HEK293T (cell line): ENCODE results near the gene ADAMTS13.

Experiments
- CTCF ChIA-PET: fragments of 350-600 bp; formaldehyde crosslinking; extraction: SDS; loops from one replicate; lab custom pipeline; 2021; ENCODE audit warnings: antibody characterized with exemption, inconsistent platforms; lab: Yijun Ruan, JAX
- POLR2A ChIA-PET: fragments of 350-600 bp; formaldehyde crosslinking; extraction: SDS; loops from one replicate; lab custom pipeline; 2020; ENCODE audit warnings: antibody characterized with exemption, inconsistent platforms; lab: Yijun Ruan, JAX
- DNase-seq: peaks from one replicate; pipeline ENCODE4 v3.0.0; 2012; ENCODE audit warnings: mixed read lengths; ENCODE audit errors: extremely low spot score
- ARNT ChIP-seq: fragments of 450-650 bp; IDR thresholded peaks from 2 replicates; pipeline ENCODE4 v1.6.1; 2017; ENCODE audit warnings: mild to moderate bottlenecking
- BHLHE40 ChIP-seq: fragments of 450-650 bp; IDR thresholded peaks from 2 replicates; pipeline ENCODE4 v1.6.1; 2016; ENCODE audit warnings: mild to moderate bottlenecking, moderate library complexity, borderline replicate concordance
- CTBP1 ChIP-seq: fragments of 450-650 bp; IDR thresholded peaks from 2 replicates; pipeline ENCODE4 v1.6.1; 2016; ENCODE audit warnings: borderline replicate concordance
- ELF4 ChIP-seq: fragments of 450-650 bp; IDR thresholded peaks from 2 replicates; pipeline ENCODE4 v1.6.1; 2017; ENCODE audit warnings: antibody characterized with exemption
- FOXA1 ChIP-seq: fragments of 450-650 bp; IDR thresholded peaks from 2 replicates; pipeline ENCODE4 v1.6.1; 2016; ENCODE audit warnings: mild to moderate bottlenecking
- FOXK2 ChIP-seq: fragments of 450-650 bp; IDR thresholded peaks from 2 replicates; pipeline ENCODE4 v1.6.1; 2016; ENCODE audit warnings: mild to moderate bottlenecking
- FOXM1 ChIP-seq: fragments of 450-650 bp; IDR thresholded peaks from 2 replicates; pipeline ENCODE4 v1.6.1; 2017; ENCODE audit warnings: mild to moderate bottlenecking, borderline replicate concordance
- HDGF ChIP-seq: fragments of 450-650 bp; IDR thresholded peaks from 2 replicates; pipeline ENCODE4 v1.6.1; 2017; ENCODE audit warnings: antibody characterized with exemption, borderline replicate concordance
- L3MBTL2 ChIP-seq: fragments of 450-650 bp; conservative IDR thresholded peaks from 2 replicates; pipeline ENCODE4 v1.6.1; 2016; ENCODE audit warnings: mild to moderate bottlenecking
- LEF1 ChIP-seq: fragments of 450-650 bp; IDR thresholded peaks from 2 replicates; pipeline ENCODE4 v1.6.1; 2017; ENCODE audit warnings: mild to moderate bottlenecking, borderline replicate concordance
- NFRKB ChIP-seq: fragments of 450-650 bp; IDR thresholded peaks from 2 replicates; pipeline ENCODE4 v1.6.1; 2016; ENCODE audit warnings: mild to moderate bottlenecking, moderate library complexity
- PKNOX1 ChIP-seq: fragments of 450-650 bp; IDR thresholded peaks from 2 replicates; pipeline ENCODE4 v1.6.1; 2016
- SP1 ChIP-seq: fragments of 450-650 bp; IDR thresholded peaks from 2 replicates; pipeline ENCODE4 v1.6.1; 2017
- SUZ12 ChIP-seq: fragments of 450-650 bp; IDR thresholded peaks from 2 replicates; pipeline ENCODE4 v1.6.1; 2016; ENCODE audit warnings: mild to moderate bottlenecking
- TARDBP ChIP-seq: fragments of 450-650 bp; IDR thresholded peaks from 2 replicates; pipeline ENCODE4 v1.6.1; 2016
- ZNF384 ChIP-seq: fragments of 450-650 bp; IDR thresholded peaks from 2 replicates; pipeline ENCODE4 v1.6.1; 2016

ADAMTS13 gene

GRCh38 chr9:133377721-133378216 is 44.4 kb upstream of the ADAMTS13 start:
- ChIA-PET CTCF (interaction anchor here (0.5 to 0.6 kb wide), 2 partner anchors 48 to 79 kb away, joined by 3 to 4 read pairs; no protein-coding TSS in a partner anchor), POLR2A (interaction anchor here (0.7 to 3.1 kb wide), 5 partner anchors 9 to 32 kb away, joined by 3 to 13 read pairs (median 4); partner anchors contain the start of genes MED22 and RPL7A)
- DNase-seq, result no peak
- TF ChIP-seq CTBP1 (no peak), FOXM1 (no peak), BHLHE40 (no peak), PKNOX1 (no peak), ELF4 (no peak), L3MBTL2 (no peak), FOXK2 (no peak), ARNT (no peak), TARDBP (no peak), HDGF (no peak), FOXA1 (no peak), LEF1 (no peak), SUZ12 (no peak), NFRKB (no peak), SP1 (no peak), ZNF384 (no peak)

GRCh38 chr9:133378408-133378962 is 43.7 kb upstream of the ADAMTS13 start:
- DNase-seq, result no peak
- no peak for TF ChIP-seq ARNT
- TF ChIP-seq TARDBP, result no peak
- TF ChIP-seq ZNF384, result no peak
- TF ChIP-seq PKNOX1, result no peak
- TF ChIP-seq HDGF, result no peak
- no peak for TF ChIP-seq SUZ12
- no peak for TF ChIP-seq FOXA1
- TF ChIP-seq BHLHE40, result no peak
- no peak for TF ChIP-seq FOXK2
- TF ChIP-seq LEF1, result no peak
- no peak for TF ChIP-seq SP1
- no peak for TF ChIP-seq CTBP1
- ChIA-PET POLR2A (interaction anchor here (1.1 to 3.1 kb wide), 3 partner anchors 12 to 32 kb away, joined by 3 to 13 read pairs (median 4); no protein-coding TSS in a partner anchor), CTCF (no interaction called here)

GRCh38 chr9:133379153-133380086 is 42.7 kb upstream of the ADAMTS13 start:
- ChIA-PET CTCF (interaction anchor here (0.6 kb wide), 1 partner anchor 139 kb away, joined by 3 read pairs; no protein-coding TSS in a partner anchor), POLR2A (interaction anchor here (3.1 kb wide), 1 partner anchor 29 kb away, joined by 13 read pairs; no protein-coding TSS in a partner anchor)
- TF ChIP-seq HDGF (no peak), FOXA1 (no peak), ZNF384 (no peak), NFRKB (no peak), CTBP1 (no peak), BHLHE40 (no peak), FOXK2 (no peak), ELF4 (no peak), SUZ12 (no peak), TARDBP (no peak), SP1 (no peak), LEF1 (no peak), ARNT (no peak), L3MBTL2 (no peak), FOXM1 (no peak), PKNOX1 (no peak)
- DNase-seq, result no peak

- CTCF ChIA-PET, result no interaction called here
- no peak for TF ChIP-seq BHLHE40
- no peak for TF ChIP-seq TARDBP
- TF ChIP-seq CTBP1, result no peak
- TF ChIP-seq ZNF384, result 0 out of 2 replicates have a peak, but pooled peaks have one; percentile 14
- TF ChIP-seq SUZ12, result no peak
- TF ChIP-seq PKNOX1, result no peak
- DNase-seq, result no peak
- POLR2A ChIA-PET, result no interaction called here
Measured at GRCh38 chr9:133380734-133381133, 41.4 kb upstream of the ADAMTS13 start.
